ENCODE data around the gene LMO1.

Gene LMO1

DNA sequence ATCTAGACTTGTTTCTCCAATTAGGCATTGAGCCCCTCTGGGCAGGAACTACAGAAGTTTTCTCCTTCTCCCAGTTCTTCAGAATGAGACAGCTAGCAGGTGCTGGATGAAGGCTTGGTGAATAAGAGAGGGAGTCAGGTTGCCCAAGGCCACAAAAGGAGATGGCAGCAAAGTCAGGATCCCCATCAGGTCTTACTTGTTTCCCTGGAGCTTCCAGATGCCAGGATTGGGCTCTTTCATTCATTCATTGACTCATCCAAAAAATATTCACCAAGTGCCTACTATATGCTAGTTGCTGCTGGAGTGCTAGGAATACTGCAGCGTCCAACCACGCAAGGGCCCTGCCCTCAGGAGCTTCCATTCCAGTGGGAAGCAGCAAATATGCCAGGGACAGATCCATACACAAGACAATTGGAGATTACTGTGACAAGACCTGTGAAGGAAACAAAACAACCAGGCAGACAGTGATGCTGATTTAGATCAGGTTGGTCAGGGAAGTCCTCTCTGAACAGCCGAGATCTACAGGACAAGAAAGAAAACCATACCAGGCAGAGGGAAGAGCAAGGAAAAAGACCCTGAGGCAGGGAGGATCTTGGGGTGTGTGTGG, 24.6 kb upstream of the LMO1 start:
- Histone ChIP-seq H3K36me3 (ENCODE audit: insufficient read depth, insufficient read length, low read length) (no peaks in the 10 kb centered on the region), H3K9me3 (ENCODE audit: insufficient read depth, low read length) (no peaks in the 10 kb centered on the region), H3K4me1 (ENCODE audit: insufficient read depth, insufficient read length) (no peaks in the 10 kb centered on the region), H3K9ac (ENCODE audit: insufficient read length, low read depth) (no peak overlapping the region), H3K27me3 (ENCODE audit: insufficient read depth, insufficient read length) (peaks cover 14% of the 10 kb centered on the region), H3K4me3 (ENCODE audit: insufficient read length, low read depth) (no peak overlapping the region)
- no peak for DNase-seq (ENCODE audit: low read depth, low spot score)
- TF ChIP-seq ZNF274 (IDR thresholded peaks at IDR 0.05; ENCODE audit: low read depth, low read length), result no peak

DNA sequence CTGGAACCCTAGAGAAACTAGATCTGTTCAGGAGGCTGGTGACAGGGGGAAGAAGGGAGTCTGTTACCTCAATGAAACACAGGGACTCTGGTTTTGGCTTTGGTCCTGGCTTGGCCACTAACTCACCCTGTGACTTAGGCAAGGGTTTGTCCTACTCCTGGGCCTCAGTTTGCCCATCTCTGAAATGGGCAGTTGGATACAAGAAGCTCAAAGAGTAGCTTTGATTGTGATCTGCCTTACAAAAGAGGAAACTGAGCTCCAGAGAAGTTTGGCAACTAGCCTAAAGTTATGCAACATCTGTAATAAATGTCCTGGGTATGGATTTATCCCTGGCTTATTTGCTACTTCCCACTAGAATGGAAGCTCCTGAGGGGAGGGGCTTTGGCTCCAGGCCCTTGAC, 24.0 kb upstream of the LMO1 start:
- TF ChIP-seq SUZ12 (IDR thresholded peaks at IDR 0.05; ENCODE audit: extremely low read depth, insufficient read depth, insufficient read length), result no peak
- no peak for TF ChIP-seq ZNF274 (IDR thresholded peaks at IDR 0.05; ENCODE audit: low read depth, low read length)
- no peak for TF ChIP-seq YY1 (IDR thresholded peaks at IDR 0.05; ENCODE audit: insufficient read depth, insufficient read length)
- no peak for DNase-seq (ENCODE audit: low read depth, low spot score)
- Histone ChIP-seq H3K9ac (ENCODE audit: insufficient read length, low read depth) (no peak overlapping the region), H3K9me3 (ENCODE audit: insufficient read depth, low read length) (no peaks in the 10 kb centered on the region), H3K4me3 (ENCODE audit: insufficient read length, low read depth) (no peak overlapping the region), H3K4me1 (ENCODE audit: insufficient read depth, insufficient read length) (no peaks in the 10 kb centered on the region), H3K36me3 (ENCODE audit: insufficient read depth, insufficient read length, low read length) (no peaks in the 10 kb centered on the region), H3K27me3 (ENCODE audit: insufficient read depth, insufficient read length) (peaks cover 15% of the 10 kb centered on the region)

DNA sequence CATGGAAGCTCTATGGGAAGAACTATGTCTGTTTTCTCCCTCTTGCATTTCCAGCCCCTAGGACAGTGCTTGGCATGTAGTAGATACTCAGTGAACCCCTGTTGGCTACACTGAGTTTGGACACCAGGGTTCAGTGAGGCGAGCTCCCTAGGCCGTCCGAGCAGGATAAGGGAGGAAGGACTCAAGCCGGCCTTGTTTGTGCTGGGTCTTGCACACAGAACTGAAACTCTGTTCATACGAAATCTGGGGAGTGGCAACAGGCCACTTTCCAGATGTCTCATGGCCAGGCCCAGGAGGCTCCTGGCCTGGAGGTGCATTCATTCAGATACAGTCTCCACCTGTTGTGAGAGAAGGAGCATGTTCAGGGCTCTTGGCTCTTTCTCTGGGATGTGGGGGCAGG, 23.6 kb upstream of the LMO1 start:
- Histone ChIP-seq H3K4me1 (ENCODE audit: insufficient read depth, insufficient read length) (no peaks in the 10 kb centered on the region), H3K36me3 (ENCODE audit: insufficient read depth, insufficient read length, low read length) (no peaks in the 10 kb centered on the region), H3K27me3 (ENCODE audit: insufficient read depth, insufficient read length) (peaks cover 19% of the 10 kb centered on the region), H3K4me3 (ENCODE audit: insufficient read length, low read depth) (no peak overlapping the region), H3K9me3 (ENCODE audit: insufficient read depth, low read length) (no peaks in the 10 kb centered on the region), H3K9ac (ENCODE audit: insufficient read length, low read depth) (no peak overlapping the region)
- no peak for DNase-seq (ENCODE audit: low read depth, low spot score)
- TF ChIP-seq YY1 (IDR thresholded peaks at IDR 0.05; ENCODE audit: insufficient read depth, insufficient read length), result no peak
- TF ChIP-seq ZNF274 (IDR thresholded peaks at IDR 0.05; ENCODE audit: low read depth, low read length), result no peak
- TF ChIP-seq SUZ12 (IDR thresholded peaks at IDR 0.05; ENCODE audit: extremely low read depth, insufficient read depth, insufficient read length), result no peak

DNA sequence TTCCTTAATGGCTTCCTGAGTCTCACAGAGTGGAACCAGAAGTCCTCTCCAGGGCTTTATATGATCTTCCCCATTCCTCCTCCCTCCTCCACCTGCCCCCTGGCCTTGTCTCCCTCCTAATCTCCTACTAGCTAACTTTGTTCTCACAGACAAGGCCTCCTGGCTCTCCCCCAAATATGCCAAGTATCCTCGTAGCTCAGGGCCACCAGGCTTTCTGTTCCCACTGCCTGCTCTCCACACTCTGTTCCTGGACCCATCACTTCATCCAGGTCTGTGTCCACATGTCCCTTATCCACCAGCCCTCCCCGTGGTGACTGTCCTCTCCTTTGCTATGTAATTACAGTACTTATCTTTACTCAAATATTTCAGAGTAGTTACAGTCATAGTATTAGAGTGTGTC, 23.2 kb upstream of the LMO1 start:
- no peak overlapping the region for H3K4me3 ChIP-seq (ENCODE audit: insufficient read length, low read depth)
- no peak for DNase-seq (ENCODE audit: low read depth, low spot score)
- H3K27me3 ChIP-seq (ENCODE audit: insufficient read depth, insufficient read length), result peaks cover 23% of the 10 kb centered on the region
- H3K36me3 ChIP-seq (ENCODE audit: insufficient read depth, insufficient read length, low read length), result no peaks in the 10 kb centered on the region
- H3K9ac ChIP-seq (ENCODE audit: insufficient read length, low read depth), result no peak overlapping the region
- TF ChIP-seq ZNF274 (IDR thresholded peaks at IDR 0.05; ENCODE audit: low read depth, low read length), result no peak
- no peak for TF ChIP-seq SUZ12 (IDR thresholded peaks at IDR 0.05; ENCODE audit: extremely low read depth, insufficient read depth, insufficient read length)
- no peak for TF ChIP-seq YY1 (IDR thresholded peaks at IDR 0.05; ENCODE audit: insufficient read depth, insufficient read length)
- no peaks in the 10 kb centered on the region for H3K4me1 ChIP-seq (ENCODE audit: insufficient read depth, insufficient read length)
- no peaks in the 10 kb centered on the region for H3K9me3 ChIP-seq (ENCODE audit: insufficient read depth, low read length)

DNA sequence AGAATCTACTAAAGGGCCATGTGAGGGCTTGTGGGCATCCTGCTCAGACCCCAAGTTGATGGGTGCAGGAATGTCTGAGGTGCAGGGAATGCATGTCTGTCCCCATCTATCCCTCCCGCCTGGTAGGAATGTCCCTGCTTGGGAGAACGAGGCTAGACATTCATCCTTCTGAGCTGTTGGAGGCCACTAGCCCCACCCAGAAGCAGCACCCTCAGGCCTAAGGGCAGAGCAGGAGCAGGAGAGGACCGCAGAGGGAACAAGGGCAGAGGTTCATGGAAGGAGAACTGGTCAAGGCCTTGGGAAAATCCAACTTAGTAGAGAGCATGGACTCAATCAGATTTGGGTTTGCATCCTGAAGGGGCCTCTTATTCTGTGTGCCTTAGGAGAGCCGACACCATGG, 22.1 kb upstream of the LMO1 start:
- TF ChIP-seq ZNF274 (IDR thresholded peaks at IDR 0.05; ENCODE audit: low read depth, low read length) (no peak), YY1 (IDR thresholded peaks at IDR 0.05; ENCODE audit: insufficient read depth, insufficient read length) (no peak), SUZ12 (IDR thresholded peaks at IDR 0.05; ENCODE audit: extremely low read depth, insufficient read depth, insufficient read length) (no peak)
- no peak overlapping the region for H3K9ac ChIP-seq (ENCODE audit: insufficient read length, low read depth)
- H3K4me1 ChIP-seq (ENCODE audit: insufficient read depth, insufficient read length), result no peaks in the 10 kb centered on the region
- peaks cover 32% of the 10 kb centered on the region for H3K27me3 ChIP-seq (ENCODE audit: insufficient read depth, insufficient read length)
- no peak overlapping the region for H3K4me3 ChIP-seq (ENCODE audit: insufficient read length, low read depth)
- DNase-seq (ENCODE audit: low read depth, low spot score), result no peak
- H3K9me3 ChIP-seq (ENCODE audit: insufficient read depth, low read length), result no peaks in the 10 kb centered on the region
- H3K36me3 ChIP-seq (ENCODE audit: insufficient read depth, insufficient read length, low read length), result no peaks in the 10 kb centered on the region

DNA sequence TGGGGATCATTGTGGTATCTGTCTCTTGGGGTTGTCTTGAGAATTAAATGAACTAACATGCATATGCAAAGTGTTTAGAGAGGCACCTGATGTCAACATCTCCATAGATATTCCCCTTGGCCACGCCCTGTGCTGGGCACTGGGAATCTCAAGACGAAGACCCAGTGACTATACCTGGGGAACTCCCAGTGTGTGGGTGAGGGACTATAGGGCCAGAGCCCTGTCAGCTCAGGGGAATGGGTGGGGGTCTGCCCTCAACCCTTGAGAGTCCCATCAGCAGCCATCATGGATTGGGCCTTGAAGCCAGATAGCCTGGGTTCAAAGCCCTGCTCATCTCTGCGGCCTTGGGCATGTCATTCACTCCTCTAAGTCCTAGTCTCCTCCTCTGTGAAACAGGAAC, 21.6 kb upstream of the LMO1 start:
- no peaks in the 10 kb centered on the region for H3K36me3 ChIP-seq (ENCODE audit: insufficient read depth, insufficient read length, low read length)
- H3K27me3 ChIP-seq (ENCODE audit: insufficient read depth, insufficient read length), result peaks cover 35% of the 10 kb centered on the region
- no peak overlapping the region for H3K4me3 ChIP-seq (ENCODE audit: insufficient read length, low read depth)
- H3K9me3 ChIP-seq (ENCODE audit: insufficient read depth, low read length), result no peaks in the 10 kb centered on the region
- no peaks in the 10 kb centered on the region for H3K4me1 ChIP-seq (ENCODE audit: insufficient read depth, insufficient read length)
- H3K9ac ChIP-seq (ENCODE audit: insufficient read length, low read depth), result no peak overlapping the region
- TF ChIP-seq YY1 (IDR thresholded peaks at IDR 0.05; ENCODE audit: insufficient read depth, insufficient read length), result no peak
- no peak for TF ChIP-seq ZNF274 (IDR thresholded peaks at IDR 0.05; ENCODE audit: low read depth, low read length)
- no peak for TF ChIP-seq SUZ12 (IDR thresholded peaks at IDR 0.05; ENCODE audit: extremely low read depth, insufficient read depth, insufficient read length)
- DNase-seq (ENCODE audit: low read depth, low spot score), result no peak

DNA sequence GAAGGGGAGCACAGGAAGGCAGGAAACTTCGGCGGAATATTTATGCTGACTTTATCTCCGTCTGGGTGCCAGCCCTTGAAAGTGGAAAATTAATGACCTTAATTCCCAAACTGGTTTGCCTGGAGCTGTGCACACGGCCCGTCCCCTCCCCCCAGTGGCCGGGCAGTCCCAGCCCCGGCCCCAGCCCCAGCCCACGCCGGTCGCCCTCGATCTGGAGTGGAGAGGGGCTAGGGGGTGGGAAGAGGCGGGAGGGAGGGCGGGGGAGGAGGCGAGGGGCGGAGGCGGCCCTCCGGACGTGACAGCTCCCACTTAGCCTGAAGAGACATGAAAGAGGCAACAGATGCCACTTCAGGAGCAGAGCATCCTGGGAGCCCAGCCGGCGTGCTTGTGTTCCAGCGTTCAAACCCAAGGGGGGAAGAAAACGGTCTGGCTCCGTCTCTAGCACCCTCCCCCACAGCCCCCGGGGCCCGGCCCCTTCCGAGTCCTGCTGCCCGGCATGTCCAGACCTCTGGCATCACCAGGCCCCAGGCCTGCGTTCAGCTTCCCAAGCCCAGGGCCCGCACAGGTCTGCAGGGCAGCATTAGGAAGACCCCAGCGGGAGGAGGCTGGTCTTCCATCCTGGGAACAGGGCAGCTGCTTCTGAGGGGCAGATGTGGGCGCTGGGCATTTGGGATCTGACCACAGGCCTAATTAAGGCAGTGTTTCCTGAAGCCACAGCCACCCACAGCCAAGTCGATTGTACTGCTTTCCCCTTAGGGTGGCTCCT, 20.0 kb upstream of the LMO1 start:
- TF ChIP-seq ZNF274 (IDR thresholded peaks at IDR 0.05; ENCODE audit: low read depth, low read length), result no peak
- TF ChIP-seq SUZ12 (IDR thresholded peaks at IDR 0.05; ENCODE audit: extremely low read depth, insufficient read depth, insufficient read length), result no peak
- TF ChIP-seq YY1 (IDR thresholded peaks at IDR 0.05; ENCODE audit: insufficient read depth, insufficient read length), result no peak
- no peaks in the 10 kb centered on the region for H3K4me1 ChIP-seq (ENCODE audit: insufficient read depth, insufficient read length)

More for the DNA sequence above, 20.0 kb upstream of the LMO1 start:
- no peak for DNase-seq (ENCODE audit: low read depth, low spot score)
- H3K9ac ChIP-seq (ENCODE audit: insufficient read length, low read depth), result peak overlapping the region; percentile 42
- H3K36me3 ChIP-seq (ENCODE audit: insufficient read depth, insufficient read length, low read length), result no peaks in the 10 kb centered on the region
- peaks cover 48% of the 10 kb centered on the region for H3K27me3 ChIP-seq (ENCODE audit: insufficient read depth, insufficient read length)
- no peaks in the 10 kb centered on the region for H3K9me3 ChIP-seq (ENCODE audit: insufficient read depth, low read length)
- H3K4me3 ChIP-seq (ENCODE audit: insufficient read length, low read depth), result peak overlapping the region; percentile 32

Data from NT2/D1 (cell line).